ENCODE results near the gene GRIP1.

GRIP1 gene

GRCh38 chr12:66708704-66709456, 30.0 kb upstream of the GRIP1 start:
- no peaks in the 10 kb centered on the region for H3K9me3 ChIP-seq (replicated peaks; ENCODE audit: insufficient read depth, low read length)
- no peak overlapping the region for H3K9ac ChIP-seq (ENCODE audit: low read length)
- no peaks in the 10 kb centered on the region for H3K27me3 ChIP-seq (replicated peaks; ENCODE audit: insufficient read depth, low read length)
- TF ChIP-seq EZH2phosphoT487 (IDR thresholded peaks at IDR 0.05; ENCODE audit: low read length) (no peak), EZH2 (optimal IDR thresholded peaks at IDR 0.05; ENCODE audit: low read depth, low read length) (no peak), CTCF (IDR thresholded peaks at IDR 0.05; ENCODE audit: low read length) (peak; percentile 37)
- H4K20me1 ChIP-seq (ENCODE audit: insufficient read depth, low read length) = no peaks in the 10 kb centered on the region
- H2AFZ ChIP-seq (ENCODE audit: low read length) = no peak overlapping the region
- H3K27ac ChIP-seq (ENCODE audit: low read length) = no peak overlapping the region
- H3K4me1 ChIP-seq (ENCODE audit: low read length) = peaks cover 15% of the 10 kb centered on the region
- H3K9me2 ChIP-seq (replicated peaks; ENCODE audit: insufficient read depth, low read length) = no peaks in the 10 kb centered on the region
- no peak overlapping the region for H3K4me3 ChIP-seq (ENCODE audit: low read length)
- peak; percentile 65 for DNase-seq
- H3K36me3 ChIP-seq (replicated peaks; ENCODE audit: insufficient read depth, low read length) = no peaks in the 10 kb centered on the region
- H3K4me2 ChIP-seq (ENCODE audit: low read depth, low read length) = no peak overlapping the region
- peaks cover 3% of the 10 kb centered on the region; the same call in 1 of the 2 replicates for H3F3A ChIP-seq (ENCODE audit: insufficient read depth, low read length)
- H3K79me2 ChIP-seq (ENCODE audit: low read length) = no peaks in the 10 kb centered on the region

- H3K4me2 ChIP-seq (ENCODE audit: low read depth, low read length) = no peak overlapping the region
- H3K4me1 ChIP-seq (ENCODE audit: low read length) = peaks cover 5% of the 10 kb centered on the region; the same call in 1 of the 2 replicates
- H3K9me3 ChIP-seq (replicated peaks; ENCODE audit: insufficient read depth, low read length) = no peaks in the 10 kb centered on the region
- no peak for DNase-seq
- no peak overlapping the region for H3K4me3 ChIP-seq (ENCODE audit: low read length)
- H3K79me2 ChIP-seq (ENCODE audit: low read length) = no peaks in the 10 kb centered on the region
- TF ChIP-seq EZH2 (optimal IDR thresholded peaks at IDR 0.05; ENCODE audit: low read depth, low read length) (no peak), CTCF (IDR thresholded peaks at IDR 0.05; ENCODE audit: low read length) (no peak), EZH2phosphoT487 (IDR thresholded peaks at IDR 0.05; ENCODE audit: low read length) (no peak)
- no peaks in the 10 kb centered on the region for H3F3A ChIP-seq (ENCODE audit: insufficient read depth, low read length)
- no peak overlapping the region for H3K9ac ChIP-seq (ENCODE audit: low read length)
- no peaks in the 10 kb centered on the region for H3K27me3 ChIP-seq (replicated peaks; ENCODE audit: insufficient read depth, low read length)
- no peaks in the 10 kb centered on the region for H3K36me3 ChIP-seq (replicated peaks; ENCODE audit: insufficient read depth, low read length)
- no peak overlapping the region for H2AFZ ChIP-seq (ENCODE audit: low read length)
- no peaks in the 10 kb centered on the region for H3K9me2 ChIP-seq (replicated peaks; ENCODE audit: insufficient read depth, low read length)
- no peaks in the 10 kb centered on the region for H4K20me1 ChIP-seq (ENCODE audit: insufficient read depth, low read length)
- H3K27ac ChIP-seq (ENCODE audit: low read length) = no peak overlapping the region
These were observed 28.3 kb upstream of the GRIP1 start for GRCh38 chr12:66707002-66707697.

- no peaks in the 10 kb centered on the region for H3K27me3 ChIP-seq (replicated peaks; ENCODE audit: insufficient read depth, low read length)
These were observed 21.0 kb upstream of the GRIP1 start for GRCh38 chr12:66699738-66700482.

More at GRCh38 chr12:66699738-66700482, 21.0 kb upstream of the GRIP1 start:
- no peak overlapping the region for H3K4me2 ChIP-seq (ENCODE audit: low read depth, low read length)
- no peak for DNase-seq
- TF ChIP-seq EZH2phosphoT487 (IDR thresholded peaks at IDR 0.05; ENCODE audit: low read length) (no peak), CTCF (IDR thresholded peaks at IDR 0.05; ENCODE audit: low read length) (no peak)
- no peak overlapping the region for H3K9ac ChIP-seq (ENCODE audit: low read length)
- no peaks in the 10 kb centered on the region for H3K9me2 ChIP-seq (replicated peaks; ENCODE audit: insufficient read depth, low read length)
- no peaks in the 10 kb centered on the region for H3K36me3 ChIP-seq (replicated peaks; ENCODE audit: insufficient read depth, low read length)
- no peaks in the 10 kb centered on the region for H4K20me1 ChIP-seq (ENCODE audit: insufficient read depth, low read length)
- H3K27ac ChIP-seq (ENCODE audit: low read length) = no peak overlapping the region
- H3K79me2 ChIP-seq (ENCODE audit: low read length) = no peaks in the 10 kb centered on the region
- peaks cover 42% of the 10 kb centered on the region for H3K4me1 ChIP-seq (ENCODE audit: low read length)
- H3K9me3 ChIP-seq (replicated peaks; ENCODE audit: insufficient read depth, low read length) = no peaks in the 10 kb centered on the region
- H2AFZ ChIP-seq (ENCODE audit: low read length) = no peak overlapping the region
- H3F3A ChIP-seq (ENCODE audit: insufficient read depth, low read length) = peaks cover 22% of the 10 kb centered on the region
- H3K4me3 ChIP-seq (ENCODE audit: low read length) = no peak overlapping the region
